Esophagus muscularis mucosa (tissue), 4 donors: ENCODE measurements around the gene LCE6A. TPM values are rescaled to one million over a fixed set of nuclear protein-coding genes. Genes with fewer than 3 reads are reported as not detected.

Experiments used
- DNase-seq: peaks from one replicate; pipeline ENCODE4 v3.0.0-alpha.2; 2017; ENCODE audit errors: extremely low spot score
- H3K27ac ChIP-seq, 4 donors: fragments of 200-600 bp; sonication (generic); replicated peaks in 1 of 4; 1 replicate in 3 of 4; 2 replicates in 1 of 4; pipeline ENCODE4 v1.5.1; 2016 to 2019; ENCODE audit warnings: mild to moderate bottlenecking in 1 of 4
- H3K27me3 ChIP-seq, 4 donors: fragments of 200-600 bp; sonication (generic); one replicate each; pipeline versions ENCODE4 v1.5.1 to v1.6.0; 2016 to 2019
- H3K36me3 ChIP-seq, 4 donors: fragments of 200-600 bp; sonication (generic); one replicate each; pipeline ENCODE4 v1.5.1; 2016 to 2019
- H3K4me1 ChIP-seq, 4 donors: fragments of 200-600 bp; sonication (generic); one replicate each; pipeline ENCODE4 v1.5.1; 2016 to 2019
- H3K4me3 ChIP-seq, 4 donors: fragments of 200-600 bp; sonication (generic); 1 replicate in 2 of 4; 2 replicates in 2 of 4; pipeline ENCODE4 v1.5.1; 2016 to 2019; ENCODE audit warnings: mild to moderate bottlenecking in 4 of 4, moderate library complexity in 1 of 4
- H3K9me3 ChIP-seq, 4 donors: fragments of 200-600 bp; sonication (generic); 1 replicate in 3 of 4; 2 replicates in 1 of 4; pipeline ENCODE4 v1.5.1; 2016 to 2019
- EP300 ChIP-seq: sonication (generic); formaldehyde crosslinking; IDR thresholded peaks from one replicate; pipeline ENCODE4 v1.6.1; 2017; ENCODE audit warnings: antibody characterized with exemption
- POLR2A ChIP-seq: fragments of 450-650 bp; IDR thresholded peaks from one replicate; pipeline ENCODE4 v1.6.1; 2017; ENCODE audit warnings: antibody characterized with exemption, moderate library complexity, mild to moderate bottlenecking, low read depth
- POLR2AphosphoS5 ChIP-seq, 2 donors: sonication (generic); formaldehyde crosslinking; IDR thresholded peaks; one replicate each; pipeline ENCODE4 v1.6.1; 2017; ENCODE audit warnings: antibody characterized with exemption in 2 of 2
- WGBS: methylation state at CpG from one replicate; pipeline ENCODE4 v1.1.5; 2018; 5-methylcytosine and 5-hydroxymethylcytosine counted together
- intact Hi-C: fragments of 100-400 bp; cut with DNase I; formaldehyde crosslinking; loops from one replicate; pipeline ENCODE4 v1.15.1; 2023
- total RNA-seq, 4 donors: library from RNA; depleted of rRNA; stranded (reverse); fragments of >200 nt; gene quantifications; one replicate each; pipeline versions ENCODE4 v1.1.0 to v1.2.1, GENCODE V29; 2016
- TF ChIP-seq, protein P1 (sequence below), 3 experiments: fragments of 200-600 bp in 2 of 3; fragments of 450-650 bp in 1 of 3; sonication (generic) in 2 of 3; IDR thresholded peaks; one replicate each; pipeline ENCODE4 v1.5.1; 2017 to 2019; ENCODE audit warnings: antibody characterized with exemption in 3 of 3, mild to moderate bottlenecking in 2 of 3, moderate library complexity in 1 of 3

The LCE6A gene
- total RNA-seq, 4 donors from 2014 or later: not detected

DNA sequence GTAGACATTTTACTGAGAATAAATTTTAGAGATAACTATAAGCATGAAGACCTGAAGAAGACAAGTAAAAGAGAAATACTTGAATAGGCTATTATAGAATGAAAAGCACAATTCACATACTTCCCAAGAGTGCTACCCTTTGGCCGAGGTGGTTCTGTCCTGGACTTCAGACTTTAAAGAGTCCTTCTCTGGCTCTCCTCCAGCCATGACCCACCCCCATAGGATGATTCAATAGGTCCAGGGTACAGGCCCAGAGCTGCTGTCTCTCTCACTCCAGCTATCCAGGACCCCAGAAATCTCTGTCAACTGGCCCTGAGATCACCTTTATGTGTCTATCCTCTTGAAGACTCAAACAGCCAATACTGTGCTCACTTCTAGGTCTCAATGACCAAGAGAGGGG lies 34.2 kb downstream of the LCE6A start:
- TF ChIP-seq, protein P1, sequence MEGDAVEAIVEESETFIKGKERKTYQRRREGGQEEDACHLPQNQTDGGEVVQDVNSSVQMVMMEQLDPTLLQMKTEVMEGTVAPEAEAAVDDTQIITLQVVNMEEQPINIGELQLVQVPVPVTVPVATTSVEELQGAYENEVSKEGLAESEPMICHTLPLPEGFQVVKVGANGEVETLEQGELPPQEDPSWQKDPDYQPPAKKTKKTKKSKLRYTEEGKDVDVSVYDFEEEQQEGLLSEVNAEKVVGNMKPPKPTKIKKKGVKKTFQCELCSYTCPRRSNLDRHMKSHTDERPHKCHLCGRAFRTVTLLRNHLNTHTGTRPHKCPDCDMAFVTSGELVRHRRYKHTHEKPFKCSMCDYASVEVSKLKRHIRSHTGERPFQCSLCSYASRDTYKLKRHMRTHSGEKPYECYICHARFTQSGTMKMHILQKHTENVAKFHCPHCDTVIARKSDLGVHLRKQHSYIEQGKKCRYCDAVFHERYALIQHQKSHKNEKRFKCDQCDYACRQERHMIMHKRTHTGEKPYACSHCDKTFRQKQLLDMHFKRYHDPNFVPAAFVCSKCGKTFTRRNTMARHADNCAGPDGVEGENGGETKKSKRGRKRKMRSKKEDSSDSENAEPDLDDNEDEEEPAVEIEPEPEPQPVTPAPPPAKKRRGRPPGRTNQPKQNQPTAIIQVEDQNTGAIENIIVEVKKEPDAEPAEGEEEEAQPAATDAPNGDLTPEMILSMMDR (IDR thresholded peaks at IDR 0.05): no peak
- no peaks in the 10 kb centered on the region for H3K9me3 ChIP-seq
- no peak overlapping the region for H3K4me3 ChIP-seq
- H3K27ac ChIP-seq: no peak overlapping the region
- intact Hi-C loops: no loop called here
- WGBS: 75% methylated on average over 1 of the region's 1 CpG
- no peaks in the 10 kb centered on the region for H3K27me3 ChIP-seq
- no peaks in the 10 kb centered on the region for H3K36me3 ChIP-seq
- peak; percentile 75 for DNase-seq
- H3K4me1 ChIP-seq: peaks cover 0 to 5% (median 0%) of the 10 kb centered on the region in 4 donors

DNA sequence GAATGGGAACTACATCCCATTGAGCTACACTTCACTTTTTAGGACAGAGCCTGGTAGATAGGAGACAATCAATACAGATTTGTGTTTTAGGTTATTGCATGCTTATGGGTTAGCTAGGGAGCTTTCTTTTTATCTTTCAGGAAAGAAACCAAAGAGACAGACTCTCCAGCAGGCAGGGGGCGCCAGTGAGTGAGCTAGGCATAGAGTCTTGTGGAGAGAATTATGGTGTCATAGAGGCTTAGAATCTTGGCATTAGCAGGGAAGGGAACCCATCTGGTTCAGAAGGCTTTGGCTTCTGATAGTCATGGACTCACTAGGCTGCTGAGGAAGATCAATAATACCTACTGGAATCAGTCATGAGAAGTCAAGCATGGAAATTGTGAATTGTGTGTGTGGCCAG lies 35.4 kb downstream of the LCE6A start, which contains the start of gene SMCP:
TSS of gene SMCP (plus strand) at position 281 of the 400 bp plus-strand sequence. CDS start 6,101 bp downstream, outside the sequence.
- no peak for DNase-seq
- Histone ChIP-seq H3K4me1 (peaks cover 0 to 5% (median 0%) of the 10 kb centered on the region in 4 donors), H3K9me3 (no peaks in the 10 kb centered on the region), H3K27ac (no peak within 1 kb of the TSS), H3K27me3 (no peaks in the 10 kb centered on the region), H3K4me3 (no peak within 1 kb of the TSS), H3K36me3 (no peaks in the 10 kb centered on the region)
- intact Hi-C loops: no loop called here
- TF ChIP-seq, protein P1 (IDR thresholded peaks at IDR 0.05): no peak
- TF ChIP-seq EP300 (no peak), POLR2A (no peak), POLR2AphosphoS5 (IDR thresholded peaks at IDR 0.05) (no peak)
- 22% methylated on average over 1 of the region's 1 CpG for WGBS

DNA sequence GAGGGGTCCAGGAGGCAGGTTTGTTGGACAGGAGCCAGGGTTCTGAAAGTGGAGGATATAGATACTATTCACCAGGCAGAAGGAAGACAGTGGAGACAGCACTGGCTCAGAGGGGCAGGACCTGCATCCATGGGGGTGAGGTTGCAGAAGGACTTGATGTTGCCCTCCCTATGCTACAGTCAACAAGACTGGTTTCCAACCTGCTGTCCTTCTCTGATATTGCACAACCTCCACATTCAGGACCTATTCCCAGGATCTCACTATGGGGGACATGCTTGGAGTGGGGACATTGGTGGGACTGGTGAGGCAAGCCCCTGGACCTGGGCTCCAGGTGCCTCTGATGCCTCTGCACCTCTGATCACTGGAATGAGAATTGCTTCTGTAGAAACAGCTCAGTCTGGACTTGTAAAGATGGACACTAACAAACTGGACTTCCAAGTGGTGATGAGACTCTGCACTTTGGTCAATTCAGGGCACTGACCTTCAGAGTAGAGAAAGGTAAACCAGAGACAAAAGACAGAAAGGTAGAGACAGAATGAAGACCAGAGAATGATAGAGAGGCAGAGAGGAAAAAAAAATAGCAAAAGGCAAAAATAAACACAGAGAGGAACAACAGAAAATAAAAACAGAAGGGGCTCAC lies 37.0 kb downstream of the LCE6A start:
- DNase-seq: peak; percentile 34
- peaks cover 0 to 11% (median 10%) of the 10 kb centered on the region in 4 donors for H3K4me1 ChIP-seq
- intact Hi-C loops: loop anchor here (5.0 kb wide), 1 partner anchor 343 kb away; no protein-coding TSS in a partner anchor
- H3K4me3 ChIP-seq: no peak overlapping the region
- no peaks in the 10 kb centered on the region for H3K9me3 ChIP-seq
- no peaks in the 10 kb centered on the region for H3K27me3 ChIP-seq
- no peak overlapping the region for H3K27ac ChIP-seq
- TF ChIP-seq, protein P1 (IDR thresholded peaks at IDR 0.05): no peak
- no peak for TF ChIP-seq POLR2AphosphoS5 (IDR thresholded peaks at IDR 0.05)
- TF ChIP-seq EP300: no peak
- TF ChIP-seq POLR2A: no peak
- no peaks in the 10 kb centered on the region for H3K36me3 ChIP-seq

DNA sequence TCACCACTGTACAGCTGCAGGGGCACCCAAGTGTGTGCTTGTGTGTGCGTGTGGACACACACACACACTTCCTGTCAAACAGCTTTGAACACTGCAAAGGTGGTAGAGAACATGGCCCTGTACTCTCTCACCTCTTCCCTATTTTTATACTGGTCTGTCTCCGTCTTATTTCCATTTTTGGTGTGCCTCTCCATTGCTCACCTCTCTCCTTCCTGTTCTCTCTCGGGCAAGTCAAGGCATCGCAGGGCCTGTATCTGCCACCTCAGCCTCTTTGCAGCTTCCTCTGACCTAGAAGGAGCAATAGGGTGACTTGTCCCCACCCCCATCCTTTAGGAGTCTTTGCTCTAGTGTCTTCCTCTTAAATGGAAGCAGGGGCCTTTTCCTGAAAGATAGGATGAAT lies 37.7 kb downstream of the LCE6A start:
- TF ChIP-seq POLR2AphosphoS5 (IDR thresholded peaks at IDR 0.05): no peak
- no peak for TF ChIP-seq POLR2A
- no peak for TF ChIP-seq EP300
- TF ChIP-seq, protein P1 (IDR thresholded peaks at IDR 0.05): no peak
- peak; percentile 47 for DNase-seq
- H3K36me3 ChIP-seq: no peaks in the 10 kb centered on the region
- intact Hi-C loops: loop anchor here (5.0 kb wide), 1 partner anchor 342 kb away; no protein-coding TSS in a partner anchor
- no peaks in the 10 kb centered on the region for H3K9me3 ChIP-seq
- H3K4me3 ChIP-seq: no peak overlapping the region
- H3K27ac ChIP-seq: no peak overlapping the region
- H3K4me1 ChIP-seq: peaks cover 0 to 18% (median 16%) of the 10 kb centered on the region in 4 donors
- 96% methylated on average over 4 of the region's 4 CpGs for WGBS
- no peaks in the 10 kb centered on the region for H3K27me3 ChIP-seq

DNA sequence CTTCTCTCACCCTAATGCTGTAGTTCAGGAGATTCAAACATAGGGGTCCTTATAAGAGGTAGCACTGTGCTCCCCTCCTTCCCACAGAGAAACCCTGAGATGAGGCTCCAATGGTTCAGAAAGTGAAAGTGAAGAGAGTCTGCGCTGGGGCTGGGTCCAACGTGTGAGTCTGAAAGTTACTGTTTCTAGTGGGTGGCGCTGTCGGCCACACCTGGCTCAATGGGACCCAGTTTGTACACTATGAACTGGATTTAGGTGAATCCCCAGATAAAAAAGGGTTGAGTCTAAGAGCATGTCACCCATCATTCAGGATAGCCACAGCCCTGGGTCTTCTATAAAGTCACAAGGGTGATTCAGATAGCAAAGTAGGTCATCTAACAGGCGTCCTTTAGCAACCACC lies 38.3 kb downstream of the LCE6A start:
- no peak overlapping the region for H3K27ac ChIP-seq
- TF ChIP-seq EP300 (no peak), POLR2A (no peak), POLR2AphosphoS5 (IDR thresholded peaks at IDR 0.05) (no peak)
- TF ChIP-seq, protein P1 (IDR thresholded peaks at IDR 0.05): no peak
- peak; percentile 39 for DNase-seq
- no peak overlapping the region for H3K4me3 ChIP-seq
- intact Hi-C loops: loop anchor here (5.0 kb wide), 1 partner anchor 341 kb away; no protein-coding TSS in a partner anchor
- H3K9me3 ChIP-seq: no peaks in the 10 kb centered on the region
- 90% methylated on average over 5 of the region's 5 CpGs for WGBS
- peaks cover 0 to 24% (median 22%) of the 10 kb centered on the region in 4 donors for H3K4me1 ChIP-seq
- no peaks in the 10 kb centered on the region for H3K36me3 ChIP-seq
- H3K27me3 ChIP-seq: no peaks in the 10 kb centered on the region
